SIG-M5 treated with dmso at 0.1 percent for 504 hours (cell line): ENCODE measurements around the gene FAR2.
"Not testable (repeated sequence)": the region's sequence is repeated elsewhere in the genome, so short reads cannot be mapped to it uniquely, and the experiment has no call there.

ENCODE experiments used
- DNase-seq: peaks from one replicate; lab custom pipeline; 2025; ENCODE audit not compliant: unreplicated experiment; lab: John Stamatoyannopoulos, UW

The FAR2 gene

DNA sequence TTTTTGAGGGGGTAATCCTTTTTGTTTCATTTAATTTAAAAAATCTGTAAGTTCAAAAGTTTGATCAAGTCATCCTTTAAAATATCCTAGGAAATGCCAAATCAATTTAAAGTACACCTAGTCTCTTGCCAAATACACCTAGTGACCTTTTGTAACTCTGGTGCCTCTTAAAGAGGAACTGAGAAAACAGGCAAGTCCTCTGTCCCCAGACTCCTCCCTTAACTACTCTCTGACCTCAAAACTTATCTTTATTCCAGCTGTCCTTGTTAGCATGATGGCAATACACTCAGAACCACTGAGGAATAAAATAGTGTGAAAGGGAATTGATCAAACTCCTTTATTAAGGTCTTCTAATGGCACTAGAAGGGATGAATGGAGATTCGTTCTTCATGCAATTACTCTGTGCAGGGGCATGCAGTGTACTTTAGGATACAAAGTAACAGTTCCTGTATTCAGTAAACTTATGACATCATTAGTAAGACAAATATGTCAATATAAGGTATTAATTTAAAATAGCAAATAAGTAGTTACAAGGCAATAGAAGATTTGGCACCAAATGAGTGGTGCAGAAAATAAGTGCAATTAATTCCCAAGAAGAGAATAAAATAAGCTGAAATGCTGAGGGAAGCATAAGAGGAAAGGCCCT, 3.3 kb downstream of the FAR2 start:
- DNase-seq, result peak; percentile 71

DNA sequence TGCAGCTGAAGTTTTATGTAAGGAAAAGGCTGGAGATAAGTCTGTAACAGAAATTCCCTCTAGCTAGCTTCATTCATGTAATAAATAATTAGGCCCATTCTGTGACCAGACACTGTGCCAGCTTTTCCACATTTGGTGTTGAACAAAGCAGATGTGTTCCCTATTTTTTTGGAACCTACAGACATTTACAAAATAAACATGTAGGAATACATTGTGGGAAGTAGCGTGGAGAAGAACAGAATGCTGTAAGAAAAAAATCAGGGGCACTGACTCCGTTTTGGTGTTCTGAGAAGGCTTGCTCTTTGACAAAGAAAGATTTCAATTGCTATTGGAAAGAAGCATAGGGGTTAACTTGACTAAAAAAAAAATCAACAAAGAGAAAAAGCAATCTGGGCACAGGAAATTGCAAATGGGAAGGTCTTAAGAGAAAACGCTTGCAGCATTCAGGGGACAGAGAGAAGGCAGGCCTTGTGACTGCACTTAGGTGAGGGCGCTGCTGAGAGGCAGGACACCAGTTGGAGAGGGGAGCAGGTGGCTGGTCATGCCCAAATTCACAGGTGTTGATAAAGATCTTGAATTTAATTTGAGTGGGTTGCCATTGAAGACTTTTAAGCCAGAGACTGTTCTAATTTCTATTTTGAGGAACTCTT, 4.0 kb downstream of the FAR2 start:
- DNase-seq, result no peak

DNA sequence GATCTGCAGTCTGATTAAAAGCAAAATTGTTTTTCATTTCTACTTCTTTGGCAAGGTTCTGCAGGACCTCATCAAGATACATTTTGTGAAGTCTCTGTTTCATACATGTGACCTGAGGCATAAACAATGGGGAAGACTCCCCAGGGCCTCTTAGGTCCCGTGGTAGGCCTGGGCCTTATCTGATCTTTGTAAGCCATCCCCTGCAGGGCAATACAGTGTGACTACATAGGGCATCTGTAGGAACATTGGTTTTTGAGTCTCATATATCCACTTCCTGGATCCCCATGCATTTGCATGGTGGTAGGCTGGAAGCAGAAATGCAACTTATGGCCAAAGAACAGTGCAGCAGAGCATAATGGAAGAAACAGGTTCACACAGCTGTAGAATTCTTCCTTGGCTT, 6.0 kb downstream of the FAR2 start:
- peak; percentile 15 for DNase-seq

DNA sequence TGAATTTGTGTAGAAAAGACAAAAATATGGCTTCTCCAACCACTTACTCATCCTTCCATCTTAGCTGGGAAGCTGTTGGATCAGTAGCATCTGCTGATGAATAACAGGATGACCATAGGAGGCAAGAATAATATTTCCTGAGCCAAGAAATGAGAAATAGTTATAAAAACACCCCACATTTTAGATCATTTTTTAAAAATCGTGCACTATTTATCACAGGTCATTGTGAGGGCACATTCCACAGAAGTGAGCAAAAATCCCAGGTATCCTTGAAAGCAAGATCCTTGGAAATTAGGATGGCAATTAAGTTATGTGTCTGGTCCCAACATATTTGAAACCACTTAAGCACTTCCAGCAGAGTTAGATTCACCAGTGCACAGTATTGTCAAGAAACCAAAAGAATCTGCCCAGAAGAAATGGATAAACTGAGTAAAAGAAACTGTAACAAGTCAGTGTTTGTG, 8.4 kb downstream of the FAR2 start:
- DNase-seq, result no peak

DNA sequence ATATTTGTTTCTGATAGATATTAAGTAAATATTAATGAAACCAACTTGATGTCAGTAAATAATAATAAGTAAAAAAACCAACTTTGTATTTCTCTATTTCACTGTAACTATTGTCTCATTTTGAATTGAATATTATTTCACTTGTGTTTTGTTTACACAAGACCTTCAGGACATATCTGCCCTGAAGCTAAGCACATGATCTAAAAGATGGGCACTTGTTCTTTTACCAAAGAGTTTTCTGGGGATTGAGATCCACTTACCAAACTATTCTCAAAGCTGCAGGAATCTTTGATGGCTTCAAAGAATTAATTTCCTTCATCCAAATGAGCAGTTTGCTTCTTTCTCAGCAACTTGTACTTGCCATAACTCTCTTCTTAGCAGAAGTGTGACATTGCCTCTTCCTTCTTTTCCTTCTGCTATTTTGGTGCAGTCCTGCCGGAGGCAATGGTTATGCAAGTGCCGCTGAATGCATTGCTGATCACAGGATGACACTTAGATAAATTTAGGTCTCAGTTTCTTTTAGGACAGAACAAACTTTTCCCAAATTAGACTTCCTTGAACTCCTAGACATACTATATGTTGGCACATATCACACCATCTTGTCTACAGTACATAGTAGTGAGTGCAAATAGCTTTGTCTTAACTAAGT, 9.2 kb downstream of the FAR2 start:
- DNase-seq, result peak; percentile 90

DNA sequence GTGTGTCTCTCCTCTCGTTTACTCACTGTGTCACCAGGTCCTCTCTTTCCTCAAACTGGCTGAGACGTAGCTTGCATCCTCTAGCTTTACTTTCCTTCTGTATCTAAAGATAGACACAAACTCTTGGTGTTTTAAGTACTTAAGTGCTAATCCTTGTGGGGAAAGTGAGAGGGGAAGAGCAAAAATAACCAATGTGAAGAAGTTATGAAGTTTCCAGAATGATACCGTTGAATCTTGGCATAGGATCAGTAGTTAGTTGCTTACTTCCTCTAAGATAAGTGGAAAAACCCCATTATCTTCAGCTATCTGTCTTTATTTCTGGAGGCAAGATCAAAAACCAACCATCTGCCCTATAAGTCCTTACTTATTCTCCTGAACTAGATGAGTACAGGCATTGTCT, 10.6 kb downstream of the FAR2 start:
- DNase-seq, result peak; percentile 46

DNA sequence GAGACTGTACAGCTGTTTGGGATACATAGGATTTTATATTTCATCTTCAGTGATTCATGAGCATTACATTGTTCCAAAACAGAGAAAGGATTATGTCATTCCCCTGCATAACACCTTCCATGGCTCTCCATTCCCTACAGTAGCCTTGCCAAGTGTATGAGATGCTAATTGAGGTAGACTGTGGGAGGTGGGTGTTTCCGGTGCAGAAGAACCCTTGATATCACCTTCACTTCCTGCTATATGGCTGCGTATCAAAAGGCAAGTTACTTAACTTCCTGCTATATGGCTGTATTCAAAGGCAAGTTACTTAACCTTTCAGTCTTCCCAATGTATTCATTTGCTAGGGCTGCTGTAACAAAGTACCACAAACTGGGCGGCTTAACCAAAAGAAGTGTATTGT, 11.2 kb downstream of the FAR2 start:
- peak; percentile 59 for DNase-seq

DNA sequence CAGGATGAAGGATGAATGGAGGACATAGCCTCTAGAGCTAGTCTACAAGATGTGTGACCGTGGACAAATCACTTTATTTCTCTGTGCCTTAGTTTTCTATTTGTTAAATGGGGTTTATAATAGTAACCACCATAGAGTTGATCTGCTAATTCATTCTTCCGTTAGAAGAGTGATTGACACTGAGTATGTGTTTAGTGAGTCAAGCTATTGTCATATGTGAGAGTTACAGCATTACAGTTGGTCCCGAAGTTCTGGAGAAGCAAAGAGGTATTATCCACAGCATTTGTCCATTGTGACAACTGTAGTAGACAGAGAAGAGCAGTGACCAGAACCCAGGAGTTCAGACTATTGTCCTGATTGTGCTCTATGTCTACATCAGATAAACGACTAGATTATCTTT, 14.1 kb downstream of the FAR2 start:
- DNase-seq, result no peak

DNA sequence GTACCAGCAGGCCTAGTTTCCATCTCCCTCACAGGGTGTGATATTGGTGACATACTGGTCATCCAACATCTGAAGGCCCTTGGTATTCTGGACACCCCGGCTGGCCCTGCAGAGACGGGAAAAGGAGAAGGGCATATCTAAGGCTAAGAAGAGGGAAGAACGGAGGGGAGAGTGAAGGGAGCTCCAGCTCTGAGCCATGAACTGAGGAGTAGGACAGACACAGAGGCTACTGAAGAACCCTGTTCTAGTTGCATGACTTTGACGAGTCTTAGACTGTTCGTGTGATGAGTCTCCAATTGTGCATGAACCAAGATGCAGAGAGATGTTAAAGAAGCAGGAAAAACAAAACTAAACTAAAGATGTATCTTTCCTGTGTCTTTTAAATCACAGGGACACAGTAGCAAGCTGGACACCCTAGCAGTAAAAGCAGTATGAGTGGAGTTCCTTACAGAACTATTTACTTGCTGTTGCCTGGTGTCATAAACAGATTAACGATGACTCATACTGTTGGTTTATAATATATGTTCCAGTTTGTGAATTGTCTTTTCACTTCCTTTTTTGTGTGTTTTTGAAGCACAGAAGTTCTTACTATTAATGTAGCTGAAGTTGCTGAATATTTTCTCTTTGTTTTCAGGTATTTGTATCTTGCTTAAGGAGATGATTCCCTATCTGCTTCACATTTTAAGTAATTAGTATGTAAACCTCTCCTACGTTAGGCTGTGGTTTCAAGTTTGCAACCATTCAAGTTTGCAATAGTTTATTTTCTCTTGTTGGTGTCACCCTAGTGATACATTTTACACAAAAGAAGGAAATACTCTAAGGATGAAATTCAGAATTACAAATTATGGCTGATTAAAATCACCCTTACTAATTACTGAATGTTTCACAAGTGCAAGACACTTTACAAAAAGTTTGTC, 15.7 kb downstream of the FAR2 start:
- peak; percentile 94 for DNase-seq

DNA sequence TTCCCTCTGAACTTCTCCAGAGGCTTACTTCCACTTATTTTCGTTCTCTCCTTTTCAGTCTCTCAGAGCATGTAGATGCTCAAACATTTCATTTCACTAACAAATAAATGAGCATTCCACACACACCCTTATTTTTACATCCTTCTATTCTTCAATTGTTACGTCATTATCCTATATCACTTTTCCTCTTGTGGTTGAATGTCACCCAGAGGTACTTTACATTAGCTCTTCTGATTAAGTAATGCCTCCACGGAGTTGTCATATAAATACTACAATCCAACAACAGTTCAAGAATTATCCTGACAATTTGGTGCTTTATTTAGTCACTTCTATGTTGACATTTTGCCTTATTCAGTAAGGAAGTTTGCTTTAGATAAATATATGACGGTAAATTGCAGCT, 18.4 kb downstream of the FAR2 start:
- DNase-seq, result no peak

DNA sequence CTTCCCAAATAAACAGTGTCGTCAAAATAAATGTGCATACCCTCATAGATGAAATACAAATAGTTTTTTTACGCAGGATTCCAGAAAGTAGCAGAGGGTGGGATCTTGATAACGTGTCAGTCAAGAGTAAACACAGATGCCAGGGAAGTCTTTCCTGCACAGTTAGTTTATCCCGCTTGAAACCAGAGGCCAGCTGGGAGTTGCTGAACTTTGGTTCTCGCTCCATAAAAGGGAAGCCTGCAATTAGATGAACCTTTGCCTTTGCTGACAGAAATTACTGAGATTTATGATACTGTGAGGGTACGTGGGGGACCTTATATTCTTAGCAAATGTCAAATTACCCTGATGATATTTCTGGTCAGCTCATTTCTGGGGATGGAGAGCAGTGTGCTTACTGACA, 18.9 kb downstream of the FAR2 start:
- no peak for DNase-seq

DNA sequence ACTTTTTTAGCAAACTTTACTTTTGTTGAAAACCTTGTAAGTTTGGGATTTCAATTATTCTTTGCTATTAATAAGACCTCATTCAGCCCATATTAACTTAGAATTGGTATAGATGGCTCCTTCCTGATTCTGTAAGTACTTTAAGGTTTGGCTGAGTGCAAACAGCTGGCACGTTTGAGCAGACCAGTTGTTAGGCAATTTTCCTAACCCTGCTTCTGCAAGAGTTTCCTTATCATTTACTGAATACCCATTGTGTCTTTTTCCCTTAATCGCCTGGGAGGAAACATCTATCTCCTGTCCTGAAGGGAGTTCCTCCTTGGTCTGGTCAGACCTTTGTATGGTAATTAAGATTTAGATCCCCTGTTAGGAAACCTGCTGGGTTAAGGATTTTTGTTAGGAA, 20.9 kb downstream of the FAR2 start:
- peak; percentile 26 for DNase-seq

DNA sequence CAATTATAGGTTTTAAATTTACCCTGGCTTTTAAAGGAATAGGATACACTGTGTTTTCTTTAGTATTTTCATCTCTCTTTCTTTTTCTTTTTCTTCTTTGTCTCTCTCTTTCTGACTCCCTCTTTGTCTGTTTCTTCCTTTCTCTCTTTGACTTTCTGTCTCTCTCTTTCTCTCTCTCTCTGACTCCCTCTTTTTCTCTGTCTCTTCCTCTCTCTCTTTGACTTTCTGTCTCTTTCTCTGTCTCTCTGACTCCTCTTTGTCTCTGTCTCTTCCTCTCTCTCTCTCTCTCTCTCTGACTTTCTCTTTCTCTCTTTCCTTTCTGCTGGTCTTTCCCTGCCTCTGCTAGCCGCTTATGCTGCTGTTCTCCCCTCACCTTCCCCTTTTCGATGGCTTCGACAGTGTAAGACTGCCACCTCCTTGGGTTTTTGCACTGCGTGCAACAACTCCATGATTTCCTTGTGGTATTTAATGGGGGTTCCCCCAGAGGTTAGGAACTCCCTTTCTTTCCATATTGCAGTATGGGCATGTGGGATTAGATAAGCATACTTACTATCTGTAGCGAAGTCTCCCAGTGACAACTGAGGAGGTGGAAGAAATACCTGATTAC, 21.5 kb downstream of the FAR2 start:
- DNase-seq, result not testable (repeated sequence)

DNA sequence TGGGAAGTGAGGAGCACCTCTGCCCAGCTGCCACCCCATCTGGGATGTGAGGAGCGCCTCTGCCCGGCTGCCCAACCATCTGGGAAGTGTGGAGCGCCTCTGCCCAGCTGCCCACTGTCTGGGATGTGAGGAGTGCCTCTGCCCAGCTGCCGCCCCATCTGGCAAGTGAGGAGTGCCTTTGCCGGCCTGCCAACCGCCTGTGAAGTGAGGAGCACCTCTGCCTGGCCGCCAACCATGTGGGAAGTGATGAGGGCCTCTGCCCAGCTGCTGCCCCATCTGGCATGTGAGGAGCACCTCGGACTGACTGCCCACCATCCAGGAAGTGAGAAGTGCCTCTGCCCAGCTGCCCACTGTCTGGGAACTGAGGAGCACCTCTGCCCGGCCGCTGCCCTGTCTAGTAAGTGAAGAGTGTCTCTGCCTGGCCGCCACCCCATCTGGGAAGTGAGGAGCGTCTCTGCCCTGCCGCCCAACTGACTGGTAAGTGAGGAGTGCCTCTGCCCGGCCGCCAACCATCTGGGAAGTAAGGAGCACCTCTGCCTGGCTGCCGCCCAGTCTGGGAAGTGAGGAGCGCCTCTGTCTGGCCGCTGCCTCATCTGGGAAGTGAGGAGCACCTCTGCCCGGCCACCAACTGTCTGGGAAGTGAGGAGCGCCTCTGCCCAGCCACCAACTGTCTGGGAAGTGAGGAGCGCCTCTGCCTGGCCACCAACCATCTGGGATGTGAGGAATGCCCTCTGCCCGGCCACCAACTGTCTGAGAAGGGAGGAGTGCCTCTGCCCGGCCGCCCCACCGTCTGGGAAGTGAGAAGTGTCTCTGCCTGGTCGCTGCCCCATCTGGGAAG, 22.6 kb downstream of the FAR2 start:
- DNase-seq, result no peak

DNA sequence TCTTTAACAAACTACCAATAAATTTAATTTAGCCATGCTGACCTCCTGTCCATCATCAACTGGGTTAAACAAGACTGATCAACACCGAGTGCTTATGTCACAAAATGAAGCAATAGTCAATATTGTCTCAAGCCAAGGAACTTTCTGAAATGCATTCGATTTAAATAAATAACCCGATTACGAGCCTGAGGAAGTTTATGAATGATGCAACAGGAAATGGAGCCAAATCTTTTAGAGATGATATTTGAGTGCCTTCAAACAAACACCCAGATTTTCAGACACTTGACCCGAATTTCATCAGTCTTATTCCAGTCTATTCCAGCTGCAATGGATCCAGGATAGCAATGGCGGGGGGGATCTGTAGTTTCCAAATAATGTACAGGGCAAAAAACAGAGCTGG, 27.9 kb downstream of the FAR2 start:
- DNase-seq, result no peak

DNA sequence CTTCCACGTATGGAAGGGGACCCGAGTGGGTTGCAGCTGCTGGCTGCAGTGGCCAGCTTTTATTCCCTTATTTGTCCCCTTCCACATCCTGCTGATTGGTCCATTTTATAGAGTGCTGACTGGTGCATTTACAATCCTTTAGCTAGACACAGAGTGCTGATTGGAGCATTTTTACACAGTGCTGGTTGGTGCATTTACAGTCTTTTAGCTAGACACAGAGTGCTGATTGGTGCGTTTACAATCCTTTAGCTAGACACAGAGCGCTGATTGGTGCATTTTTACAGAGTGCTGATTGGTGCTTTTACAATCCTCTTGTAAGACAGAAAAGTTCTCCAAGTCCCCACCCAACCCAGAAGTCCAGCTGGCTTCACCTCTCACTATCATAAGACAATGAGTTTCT, 33.2 kb downstream of the FAR2 start:
- DNase-seq, result not testable (repeated sequence)

DNA sequence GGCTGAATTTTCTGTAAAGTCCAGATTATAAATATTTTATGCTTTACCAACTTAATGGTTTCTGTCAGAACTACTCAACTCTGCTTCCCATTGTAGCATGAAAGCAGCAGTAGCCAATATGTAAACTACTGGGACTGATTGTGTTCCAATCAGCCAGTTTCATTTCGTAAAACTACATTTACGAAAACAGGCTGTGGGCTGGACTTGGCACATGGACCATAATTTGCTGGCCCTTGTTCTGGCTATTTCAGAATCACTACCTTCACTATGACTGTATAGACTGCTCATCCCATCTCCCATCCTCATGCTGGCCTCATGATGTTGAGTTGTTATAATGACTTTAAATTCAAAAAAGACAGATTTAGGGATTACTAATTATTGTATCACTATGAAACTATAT, 38.7 kb downstream of the FAR2 start:
- DNase-seq, result no peak

DNA sequence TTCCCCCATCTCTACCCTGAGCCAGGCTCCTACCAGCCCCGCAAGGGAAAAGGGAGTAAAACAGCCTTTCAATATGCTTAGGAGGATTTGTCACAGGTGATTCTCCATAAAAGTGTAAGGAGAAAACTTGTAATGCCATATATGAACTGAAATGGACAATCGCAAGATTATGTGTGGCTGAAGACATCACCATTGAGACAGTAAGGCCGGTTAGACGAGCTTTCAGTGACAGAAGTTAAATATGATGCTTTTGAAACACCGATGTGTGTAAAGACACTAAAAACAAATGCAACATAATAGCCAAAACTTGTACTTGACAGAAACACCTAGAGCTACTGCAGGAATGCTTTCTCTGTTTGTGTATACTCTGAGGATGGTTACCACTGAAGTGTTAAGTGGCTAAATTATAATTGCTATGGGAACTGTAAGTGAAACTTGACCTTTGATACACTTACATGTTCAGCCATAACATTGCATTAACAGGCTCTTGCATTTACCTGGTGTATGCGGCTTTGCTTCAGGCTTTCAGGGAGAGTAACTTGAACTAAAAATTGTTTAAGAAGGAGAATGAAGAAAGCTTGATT, 42.3 kb downstream of the FAR2 start:
- DNase-seq, result no peak

DNA sequence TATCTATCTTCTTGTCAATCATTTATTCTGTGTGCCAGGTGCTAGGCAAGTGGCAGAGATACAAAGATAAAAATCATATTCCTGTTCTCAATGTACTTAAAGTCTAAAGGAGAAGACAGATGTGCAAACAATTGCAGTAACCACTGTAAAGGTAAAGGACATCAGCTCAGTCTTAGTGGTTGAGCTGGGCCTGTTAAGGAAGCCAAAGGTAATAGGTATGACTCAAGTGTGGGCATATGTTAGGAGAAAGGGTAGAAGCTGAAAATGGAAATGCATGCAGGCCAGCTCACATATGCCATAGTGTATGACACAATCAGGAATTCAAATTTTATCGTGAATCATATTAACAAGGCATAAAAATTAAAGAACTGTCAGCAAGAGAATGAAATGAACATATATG, 49.8 kb downstream of the FAR2 start:
- DNase-seq, result no peak

DNA sequence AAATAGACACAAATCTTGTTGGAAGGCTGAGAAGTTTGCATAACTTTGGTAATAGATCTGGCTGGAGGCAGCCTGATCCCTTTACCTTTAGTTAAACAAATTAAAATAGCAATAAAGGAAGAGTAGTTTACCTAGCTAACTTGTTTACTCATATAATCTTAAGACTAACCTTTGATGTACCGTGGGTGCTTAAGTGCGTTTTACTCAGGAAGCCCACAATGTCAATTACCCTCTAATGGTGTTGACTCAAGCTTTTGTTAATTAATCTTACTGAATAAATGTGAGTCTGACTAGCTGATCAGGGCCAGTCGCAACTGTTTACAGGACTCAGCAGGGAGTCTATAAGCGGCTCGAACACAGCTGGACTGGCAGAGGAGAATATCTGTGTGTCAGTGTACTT, 51.5 kb downstream of the FAR2 start:
- DNase-seq, result no peak
